Stimulated activated CD4-positive, alpha-beta T cell treated with anti-CD3 and anti-CD28 coated beads, Interleukin-4, amount 100 ng/mL, for 24 hours (primary cell): ENCODE data around the gene WSCD1.

ENCODE experiments used
- DNase-seq: peaks from one replicate; pipeline ENCODE4 v3.0.0-alpha.2; 2020

Gene WSCD1

GRCh38 chr17:6163612-6164333, 93.6 kb downstream of the WSCD1 start:
- DNase-seq = no peak

- DNase-seq = no peak
These were observed 94.8 kb downstream of the WSCD1 start for GRCh38 chr17:6164996-6165395.

GRCh38 chr17:6165806-6166205, 95.6 kb downstream of the WSCD1 start:
- DNase-seq = no peak

GRCh38 chr17:6166492-6167179, 96.5 kb downstream of the WSCD1 start:
- no peak for DNase-seq

- no peak for DNase-seq
These were observed 98.1 kb downstream of the WSCD1 start for GRCh38 chr17:6168296-6168695.

- DNase-seq = no peak
These were observed 100.2 kb downstream of the WSCD1 start for GRCh38 chr17:6170349-6170748.

GRCh38 chr17:6172642-6173330, 102.6 kb downstream of the WSCD1 start:
- DNase-seq = no peak

- DNase-seq = no peak
These were observed 103.5 kb downstream of the WSCD1 start for GRCh38 chr17:6173653-6174052.
